Measurements from ENCODE around the gene CNOT3. TPM values are rescaled to one million over a fixed set of nuclear protein-coding genes. Genes with fewer than 3 reads are reported as not detected.

Gene CNOT3
- total RNA-seq, 1 experiment from 2014 or later: 91.2 TPM

DNA sequence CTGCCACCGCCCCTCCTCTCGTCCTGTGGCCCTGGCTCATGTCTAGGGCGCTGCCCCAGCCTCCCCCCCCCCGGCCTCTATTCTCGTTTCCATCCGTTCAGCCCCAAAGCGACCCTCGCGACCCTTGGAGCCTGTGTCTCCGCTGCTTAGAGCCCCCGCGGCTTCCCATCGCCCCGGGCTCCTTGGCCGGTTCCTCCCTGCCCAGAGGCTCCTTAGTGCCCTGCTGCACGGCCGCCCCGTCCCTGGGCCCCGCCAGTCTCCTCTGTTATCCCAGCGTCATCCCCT lies 9.2 kb upstream of the CNOT3 start:
- Histone ChIP-seq H3K23me2 (ENCODE audit: insufficient read length, low read depth, low read length, poor library complexity, severe bottlenecking) (no peaks in the 10 kb centered on the region), H3K18ac (ENCODE audit: insufficient read length, low read depth, low read length) (no peak overlapping the region)

More for the DNA sequence above, 9.2 kb upstream of the CNOT3 start:
- peaks cover 34 to 79% (median 69%) of the 10 kb centered on the region in 3 experiments; a peak in 6 of 7 replicates for H3K36me3 Mint-ChIP-seq (ENCODE audit: insufficient read depth in 1 of 3, low read depth in 3 of 3)
- Histone ChIP-seq H3K27me3 (ENCODE audit: insufficient read depth, low read length) (no peaks in the 10 kb centered on the region), H3K56ac (ENCODE audit: insufficient read length, low read depth, low read length) (no peak overlapping the region), H2AK5ac (ENCODE audit: insufficient read length, low read length) (no peak overlapping the region), H3T11ph (ENCODE audit: low read length) (no peak overlapping the region), H3K14ac (ENCODE audit: insufficient read depth, low read length) (no peak overlapping the region), H3K9ac (ENCODE audit: extremely low read depth, insufficient read length, low read length) (no peak overlapping the region), H3K4me1 (ENCODE audit: insufficient read depth, low read length) (no peaks in the 10 kb centered on the region), H4K5ac (ENCODE audit: insufficient read length, low read depth, low read length) (no peak overlapping the region), H3K23ac (ENCODE audit: insufficient read length, low read depth, low read length) (no peak overlapping the region), H2BK12ac (ENCODE audit: insufficient read length, low read depth, low read length) (no peak overlapping the region), H3K27ac (ENCODE audit: insufficient read length, low read depth, low read length) (no peak overlapping the region), H2BK120ac (ENCODE audit: low read depth, low read length, poor library complexity, severe bottlenecking) (no peak overlapping the region), H4K91ac (ENCODE audit: insufficient read length, low read depth, low read length) (no peak overlapping the region), H4K20me1 (ENCODE audit: control insufficient read depth, insufficient read depth, insufficient read length) (no peaks in the 10 kb centered on the region), H3K79me1 (ENCODE audit: insufficient read depth, low read depth, low read length, poor library complexity, severe bottlenecking) (no peaks in the 10 kb centered on the region), H2BK15ac (ENCODE audit: low read depth, low read length) (no peak overlapping the region), H2BK20ac (ENCODE audit: low read depth, low read length, poor library complexity, severe bottlenecking) (no peak overlapping the region), H2AFZ (ENCODE audit: low read length) (no peak overlapping the region), H2BK5ac (ENCODE audit: insufficient read length, low read length) (no peak overlapping the region), H3K4ac (ENCODE audit: low read depth, low read length) (no peak overlapping the region), H3K79me2 (ENCODE audit: insufficient read depth, low read length) (no peaks in the 10 kb centered on the region), H3K9me3 (ENCODE audit: control insufficient read depth, low read depth, low read length) (peaks cover 1% of the 10 kb centered on the region), H4K8ac (replicated peaks; ENCODE audit: insufficient read length, low read depth, low read length) (no peak overlapping the region), H3K4me2 (ENCODE audit: insufficient read depth, insufficient read length, low read length) (no peak overlapping the region)
- WGBS (ENCODE audit: extremely low coverage, insufficient read length, low lambda C conversion rate): no CpG with 5 or more reads among the region's 20 CpGs
- no peak overlapping the region for H3K4me3 Mint-ChIP-seq
- peaks cover 1% of the 10 kb centered on the region; the same call in 1 of the 2 replicates for H3K27me3 Mint-ChIP-seq (ENCODE audit: low read depth)
- TF ChIP-seq, protein P1, sequence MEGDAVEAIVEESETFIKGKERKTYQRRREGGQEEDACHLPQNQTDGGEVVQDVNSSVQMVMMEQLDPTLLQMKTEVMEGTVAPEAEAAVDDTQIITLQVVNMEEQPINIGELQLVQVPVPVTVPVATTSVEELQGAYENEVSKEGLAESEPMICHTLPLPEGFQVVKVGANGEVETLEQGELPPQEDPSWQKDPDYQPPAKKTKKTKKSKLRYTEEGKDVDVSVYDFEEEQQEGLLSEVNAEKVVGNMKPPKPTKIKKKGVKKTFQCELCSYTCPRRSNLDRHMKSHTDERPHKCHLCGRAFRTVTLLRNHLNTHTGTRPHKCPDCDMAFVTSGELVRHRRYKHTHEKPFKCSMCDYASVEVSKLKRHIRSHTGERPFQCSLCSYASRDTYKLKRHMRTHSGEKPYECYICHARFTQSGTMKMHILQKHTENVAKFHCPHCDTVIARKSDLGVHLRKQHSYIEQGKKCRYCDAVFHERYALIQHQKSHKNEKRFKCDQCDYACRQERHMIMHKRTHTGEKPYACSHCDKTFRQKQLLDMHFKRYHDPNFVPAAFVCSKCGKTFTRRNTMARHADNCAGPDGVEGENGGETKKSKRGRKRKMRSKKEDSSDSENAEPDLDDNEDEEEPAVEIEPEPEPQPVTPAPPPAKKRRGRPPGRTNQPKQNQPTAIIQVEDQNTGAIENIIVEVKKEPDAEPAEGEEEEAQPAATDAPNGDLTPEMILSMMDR (conservative IDR thresholded peaks at IDR 0.05): no peak
- DNase-seq: no peak
- H3K9me3 Mint-ChIP-seq: peaks cover 2 to 3% of the 10 kb centered on the region in 2 experiments; a peak in 2 of 5 replicates
- no peak overlapping the region for H3K27ac Mint-ChIP-seq
- H3K4me1 Mint-ChIP-seq: no peaks in the 10 kb centered on the region

All from H9 (cell line).